ENCODE measurements around the gene TRPM3.
"Not testable (repeated sequence)": the region's sequence is repeated elsewhere in the genome, so short reads cannot be mapped to it uniquely, and the experiment has no call there.

TRPM3 gene

DNA sequence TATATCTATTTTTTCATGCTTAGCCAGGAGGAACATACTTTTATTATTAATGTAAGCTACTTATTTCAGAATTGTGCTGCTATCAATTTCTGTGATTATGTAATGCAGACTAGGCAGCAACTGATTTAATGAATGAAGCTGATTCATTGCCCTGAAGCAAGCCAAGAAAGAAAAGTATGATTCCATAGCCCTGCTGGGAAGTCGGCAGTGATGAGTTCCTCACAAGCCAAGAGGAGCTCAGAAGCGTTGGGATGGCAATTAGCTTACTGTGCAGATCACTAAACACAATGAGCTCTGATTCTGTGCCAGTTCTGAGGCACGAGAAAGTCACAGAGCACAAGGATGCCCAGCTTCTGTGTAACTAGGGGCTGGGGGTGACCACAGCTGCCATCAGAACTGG is 452.7 kb downstream of the TRPM3 start:
- TF ChIP-seq ZNF70 (CRISPR knock-in tag; IDR thresholded peaks at IDR 0.05) (no peak), ZNF8 (CRISPR knock-in tag; IDR thresholded peaks at IDR 0.05) (no peak), ZFP30 (CRISPR knock-in tag; IDR thresholded peaks at IDR 0.05) (no peak)
- ATAC-seq, result no peak

DNA sequence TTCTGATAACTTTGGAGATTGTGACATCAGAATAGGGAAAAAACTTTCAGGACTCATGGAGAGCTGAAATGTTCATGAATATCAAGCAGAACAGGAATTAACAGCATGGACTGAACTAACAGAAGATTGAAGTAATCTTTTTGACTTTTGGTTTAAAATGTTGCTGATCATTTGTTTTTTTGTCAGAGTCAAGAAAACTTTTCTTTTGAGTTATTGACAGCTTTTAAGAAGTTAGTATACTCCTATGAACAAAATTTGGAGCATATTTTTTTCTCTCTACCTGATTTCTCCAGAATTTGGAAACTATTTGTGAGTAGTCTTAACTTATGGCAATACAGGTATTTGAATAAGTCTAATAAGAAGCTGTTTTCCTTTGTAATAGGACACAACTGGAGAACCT is 462.7 kb downstream of the TRPM3 start:
- no peak for ATAC-seq
- TF ChIP-seq ARNTL (CRISPR knock-in tag; IDR thresholded peaks at IDR 0.05; ENCODE audit: borderline replicate concordance, low read depth), result no peak

DNA sequence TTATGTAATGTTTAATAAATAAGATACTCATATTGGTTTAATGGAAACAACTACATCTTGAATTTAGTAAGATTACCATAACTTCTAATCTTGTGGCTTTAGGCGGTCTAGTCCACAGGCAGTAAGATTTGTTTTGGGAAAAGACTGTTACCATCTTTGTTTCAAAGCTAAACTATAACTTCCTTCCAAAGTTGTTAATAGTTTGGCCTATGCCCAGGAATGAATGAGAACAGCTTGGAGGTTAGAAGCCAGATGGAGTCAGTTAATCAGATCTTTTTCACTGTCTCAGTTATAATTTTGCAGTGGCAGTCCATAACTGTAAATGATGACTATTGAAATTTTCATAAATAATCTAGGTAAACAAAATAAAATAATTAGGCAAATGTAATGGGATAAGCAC is 465.1 kb downstream of the TRPM3 start:
- no peak for ATAC-seq
- TF ChIP-seq ZNF8 (CRISPR knock-in tag; IDR thresholded peaks at IDR 0.05) (no peak), ZFP3 (CRISPR knock-in tag; IDR thresholded peaks at IDR 0.05) (no peak), SNAI2 (CRISPR knock-in tag; IDR thresholded peaks at IDR 0.05) (no peak), RARB (CRISPR knock-in tag; IDR thresholded peaks at IDR 0.05) (no peak), ISL1 (CRISPR knock-in tag; IDR thresholded peaks at IDR 0.05) (no peak), BACH2 (CRISPR knock-in tag; IDR thresholded peaks at IDR 0.05; ENCODE audit: borderline replicate concordance) (no peak), ZNF70 (CRISPR knock-in tag; IDR thresholded peaks at IDR 0.05) (no peak), ESRRG (CRISPR knock-in tag; IDR thresholded peaks at IDR 0.05) (no peak)
- TF ChIP-seq, protein P1, sequence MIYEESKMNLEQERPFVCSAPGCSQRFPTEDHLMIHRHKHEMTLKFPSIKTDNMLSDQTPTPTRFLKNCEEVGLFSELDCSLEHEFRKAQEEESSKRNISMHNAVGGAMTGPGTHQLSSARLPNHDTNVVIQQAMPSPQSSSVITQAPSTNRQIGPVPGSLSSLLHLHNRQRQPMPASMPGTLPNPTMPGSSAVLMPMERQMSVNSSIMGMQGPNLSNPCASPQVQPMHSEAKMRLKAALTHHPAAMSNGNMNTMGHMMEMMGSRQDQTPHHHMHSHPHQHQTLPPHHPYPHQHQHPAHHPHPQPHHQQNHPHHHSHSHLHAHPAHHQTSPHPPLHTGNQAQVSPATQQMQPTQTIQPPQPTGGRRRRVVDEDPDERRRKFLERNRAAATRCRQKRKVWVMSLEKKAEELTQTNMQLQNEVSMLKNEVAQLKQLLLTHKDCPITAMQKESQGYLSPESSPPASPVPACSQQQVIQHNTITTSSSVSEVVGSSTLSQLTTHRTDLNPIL (CRISPR knock-in tag; IDR thresholded peaks at IDR 0.05; ENCODE audit: low read depth), result no peak
- TF ChIP-seq, protein P2, sequence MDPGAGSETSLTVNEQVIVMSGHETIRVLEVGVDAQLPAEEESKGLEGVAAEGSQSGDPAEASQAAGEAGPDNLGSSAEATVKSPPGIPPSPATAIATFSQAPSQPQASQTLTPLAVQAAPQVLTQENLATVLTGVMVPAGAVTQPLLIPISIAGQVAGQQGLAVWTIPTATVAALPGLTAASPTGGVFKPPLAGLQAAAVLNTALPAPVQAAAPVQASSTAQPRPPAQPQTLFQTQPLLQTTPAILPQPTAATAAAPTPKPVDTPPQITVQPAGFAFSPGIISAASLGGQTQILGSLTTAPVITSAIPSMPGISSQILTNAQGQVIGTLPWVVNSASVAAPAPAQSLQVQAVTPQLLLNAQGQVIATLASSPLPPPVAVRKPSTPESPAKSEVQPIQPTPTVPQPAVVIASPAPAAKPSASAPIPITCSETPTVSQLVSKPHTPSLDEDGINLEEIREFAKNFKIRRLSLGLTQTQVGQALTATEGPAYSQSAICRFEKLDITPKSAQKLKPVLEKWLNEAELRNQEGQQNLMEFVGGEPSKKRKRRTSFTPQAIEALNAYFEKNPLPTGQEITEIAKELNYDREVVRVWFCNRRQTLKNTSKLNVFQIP (CRISPR knock-in tag; IDR thresholded peaks at IDR 0.05; ENCODE audit: borderline replicate concordance, low read depth), result no peak
- TF ChIP-seq, protein P3, sequence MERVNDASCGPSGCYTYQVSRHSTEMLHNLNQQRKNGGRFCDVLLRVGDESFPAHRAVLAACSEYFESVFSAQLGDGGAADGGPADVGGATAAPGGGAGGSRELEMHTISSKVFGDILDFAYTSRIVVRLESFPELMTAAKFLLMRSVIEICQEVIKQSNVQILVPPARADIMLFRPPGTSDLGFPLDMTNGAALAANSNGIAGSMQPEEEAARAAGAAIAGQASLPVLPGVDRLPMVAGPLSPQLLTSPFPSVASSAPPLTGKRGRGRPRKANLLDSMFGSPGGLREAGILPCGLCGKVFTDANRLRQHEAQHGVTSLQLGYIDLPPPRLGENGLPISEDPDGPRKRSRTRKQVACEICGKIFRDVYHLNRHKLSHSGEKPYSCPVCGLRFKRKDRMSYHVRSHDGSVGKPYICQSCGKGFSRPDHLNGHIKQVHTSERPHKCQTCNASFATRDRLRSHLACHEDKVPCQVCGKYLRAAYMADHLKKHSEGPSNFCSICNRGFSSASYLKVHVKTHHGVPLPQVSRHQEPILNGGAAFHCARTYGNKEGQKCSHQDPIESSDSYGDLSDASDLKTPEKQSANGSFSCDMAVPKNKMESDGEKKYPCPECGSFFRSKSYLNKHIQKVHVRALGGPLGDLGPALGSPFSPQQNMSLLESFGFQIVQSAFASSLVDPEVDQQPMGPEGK (CRISPR knock-in tag; IDR thresholded peaks at IDR 0.05; ENCODE audit: borderline replicate concordance), result no peak
- TF ChIP-seq, protein P4, sequence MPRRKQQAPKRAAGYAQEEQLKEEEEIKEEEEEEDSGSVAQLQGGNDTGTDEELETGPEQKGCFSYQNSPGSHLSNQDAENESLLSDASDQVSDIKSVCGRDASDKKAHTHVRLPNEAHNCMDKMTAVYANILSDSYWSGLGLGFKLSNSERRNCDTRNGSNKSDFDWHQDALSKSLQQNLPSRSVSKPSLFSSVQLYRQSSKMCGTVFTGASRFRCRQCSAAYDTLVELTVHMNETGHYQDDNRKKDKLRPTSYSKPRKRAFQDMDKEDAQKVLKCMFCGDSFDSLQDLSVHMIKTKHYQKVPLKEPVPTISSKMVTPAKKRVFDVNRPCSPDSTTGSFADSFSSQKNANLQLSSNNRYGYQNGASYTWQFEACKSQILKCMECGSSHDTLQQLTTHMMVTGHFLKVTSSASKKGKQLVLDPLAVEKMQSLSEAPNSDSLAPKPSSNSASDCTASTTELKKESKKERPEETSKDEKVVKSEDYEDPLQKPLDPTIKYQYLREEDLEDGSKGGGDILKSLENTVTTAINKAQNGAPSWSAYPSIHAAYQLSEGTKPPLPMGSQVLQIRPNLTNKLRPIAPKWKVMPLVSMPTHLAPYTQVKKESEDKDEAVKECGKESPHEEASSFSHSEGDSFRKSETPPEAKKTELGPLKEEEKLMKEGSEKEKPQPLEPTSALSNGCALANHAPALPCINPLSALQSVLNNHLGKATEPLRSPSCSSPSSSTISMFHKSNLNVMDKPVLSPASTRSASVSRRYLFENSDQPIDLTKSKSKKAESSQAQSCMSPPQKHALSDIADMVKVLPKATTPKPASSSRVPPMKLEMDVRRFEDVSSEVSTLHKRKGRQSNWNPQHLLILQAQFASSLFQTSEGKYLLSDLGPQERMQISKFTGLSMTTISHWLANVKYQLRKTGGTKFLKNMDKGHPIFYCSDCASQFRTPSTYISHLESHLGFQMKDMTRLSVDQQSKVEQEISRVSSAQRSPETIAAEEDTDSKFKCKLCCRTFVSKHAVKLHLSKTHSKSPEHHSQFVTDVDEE (CRISPR knock-in tag; IDR thresholded peaks at IDR 0.05), result no peak

DNA sequence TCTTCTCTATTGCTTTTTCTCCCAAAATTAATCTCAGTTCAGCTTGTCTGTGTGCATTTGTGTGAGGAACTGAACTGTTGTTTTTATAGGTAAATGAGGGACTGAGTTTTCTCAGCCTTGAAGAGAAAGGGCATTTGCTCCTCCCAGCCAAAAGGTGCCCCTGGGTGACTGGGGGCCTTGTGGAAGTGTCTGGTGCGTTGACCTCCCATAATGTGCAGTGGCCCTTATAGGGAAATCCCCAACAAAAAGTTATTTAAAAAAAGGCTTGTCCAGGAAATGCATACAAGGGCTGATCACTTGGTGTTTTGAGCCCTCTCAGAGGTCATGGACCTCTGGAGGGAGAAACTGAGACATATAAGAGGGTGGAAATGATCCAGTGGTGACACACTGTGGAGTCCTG is 467.3 kb downstream of the TRPM3 start:
- no peak for ATAC-seq
- TF ChIP-seq GLIS3 (CRISPR knock-in tag; IDR thresholded peaks at IDR 0.05) (no peak), ZFP3 (CRISPR knock-in tag; IDR thresholded peaks at IDR 0.05) (no peak), ARNTL (CRISPR knock-in tag; IDR thresholded peaks at IDR 0.05; ENCODE audit: borderline replicate concordance, low read depth) (no peak), BACH2 (CRISPR knock-in tag; IDR thresholded peaks at IDR 0.05; ENCODE audit: borderline replicate concordance) (no peak)
- TF ChIP-seq, protein P2 (CRISPR knock-in tag; IDR thresholded peaks at IDR 0.05; ENCODE audit: borderline replicate concordance, low read depth), result no peak

DNA sequence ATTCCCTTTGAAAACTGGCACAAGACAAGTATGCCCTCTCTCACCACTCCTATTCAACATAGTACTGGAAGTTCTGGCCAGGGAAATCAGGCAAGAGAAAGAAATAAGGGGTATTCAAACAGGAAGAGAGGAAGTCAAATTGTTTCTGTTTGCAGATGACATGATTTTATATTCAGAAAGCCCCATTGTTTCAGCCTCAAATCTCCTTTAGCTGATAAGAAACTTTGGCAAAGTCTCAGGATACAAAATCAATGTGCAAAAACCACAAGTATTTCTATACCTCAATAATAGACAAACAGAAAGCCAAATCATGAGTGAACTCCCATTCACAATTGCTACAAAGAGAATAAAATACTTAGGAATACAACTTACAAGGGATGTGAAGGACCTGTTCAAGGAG is 476.8 kb downstream of the TRPM3 start:
- not testable (repeated sequence) for ATAC-seq

DNA sequence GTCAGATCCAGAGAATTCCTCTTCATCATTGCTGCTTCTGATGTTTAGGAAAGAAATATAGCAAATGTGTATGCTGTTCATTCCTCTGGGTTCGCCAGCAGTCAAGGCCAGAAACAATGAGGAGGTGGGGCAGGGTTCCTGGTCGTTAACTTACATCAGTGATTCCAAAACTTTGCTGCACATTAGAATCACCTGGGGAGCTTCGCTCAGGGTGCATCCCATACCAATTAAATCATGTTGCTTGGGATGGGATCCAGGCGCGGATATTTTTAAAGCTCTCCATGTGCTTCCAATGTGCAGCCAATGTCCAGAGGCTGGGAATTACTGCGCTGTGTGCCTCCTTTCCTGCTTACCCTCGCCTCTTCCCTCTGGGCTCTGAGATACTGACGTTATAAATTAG is 479.1 kb downstream of the TRPM3 start:
- ATAC-seq, result no peak
- TF ChIP-seq CSDC2 (CRISPR knock-in tag; IDR thresholded peaks at IDR 0.05) (no peak), PPARA (CRISPR knock-in tag; IDR thresholded peaks at IDR 0.05; ENCODE audit: borderline replicate concordance) (no peak), GLIS3 (CRISPR knock-in tag; IDR thresholded peaks at IDR 0.05) (no peak), ESRRG (CRISPR knock-in tag; IDR thresholded peaks at IDR 0.05) (no peak), ZFP30 (CRISPR knock-in tag; IDR thresholded peaks at IDR 0.05) (no peak), SNAI2 (CRISPR knock-in tag; IDR thresholded peaks at IDR 0.05) (no peak)
- TF ChIP-seq, protein P1 (CRISPR knock-in tag; IDR thresholded peaks at IDR 0.05; ENCODE audit: low read depth), result no peak
- TF ChIP-seq, protein P3 (CRISPR knock-in tag; IDR thresholded peaks at IDR 0.05; ENCODE audit: borderline replicate concordance), result no peak

Measured in SK-N-SH treated with all-trans-retinoic acid at 6 μM for 48 hours (cell line).